ENCODE measurements around the gene HDAC4. TPM values are rescaled to one million over a fixed set of nuclear protein-coding genes. Genes with fewer than 3 reads are reported as not detected.

HDAC4 gene
- total RNA-seq, 4 donors from 2014 or later = 68.0 to 123 (median 86.5) TPM

DNA sequence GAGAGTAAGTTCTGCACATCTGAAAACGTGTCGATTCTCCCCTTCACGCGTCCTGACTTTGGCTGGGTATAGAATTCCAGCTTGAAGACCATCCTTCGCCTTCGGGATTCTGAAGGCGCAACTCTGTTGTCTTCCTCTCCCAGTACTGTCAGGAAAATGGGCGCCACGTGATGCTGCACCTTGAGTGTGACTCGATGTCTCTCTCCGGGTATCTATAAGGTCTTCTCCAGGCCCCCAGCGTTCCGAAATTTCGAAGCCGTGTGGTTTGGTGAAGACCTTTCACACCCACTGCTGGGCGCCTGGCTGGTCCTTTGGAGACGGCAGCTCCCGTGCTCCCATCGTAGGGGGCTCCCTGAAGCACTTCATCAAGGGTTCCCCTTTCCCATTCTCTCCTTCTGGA is 203.7 kb downstream of the HDAC4 start:
- H3K9me3 ChIP-seq = no peaks in the 10 kb centered on the region

DNA sequence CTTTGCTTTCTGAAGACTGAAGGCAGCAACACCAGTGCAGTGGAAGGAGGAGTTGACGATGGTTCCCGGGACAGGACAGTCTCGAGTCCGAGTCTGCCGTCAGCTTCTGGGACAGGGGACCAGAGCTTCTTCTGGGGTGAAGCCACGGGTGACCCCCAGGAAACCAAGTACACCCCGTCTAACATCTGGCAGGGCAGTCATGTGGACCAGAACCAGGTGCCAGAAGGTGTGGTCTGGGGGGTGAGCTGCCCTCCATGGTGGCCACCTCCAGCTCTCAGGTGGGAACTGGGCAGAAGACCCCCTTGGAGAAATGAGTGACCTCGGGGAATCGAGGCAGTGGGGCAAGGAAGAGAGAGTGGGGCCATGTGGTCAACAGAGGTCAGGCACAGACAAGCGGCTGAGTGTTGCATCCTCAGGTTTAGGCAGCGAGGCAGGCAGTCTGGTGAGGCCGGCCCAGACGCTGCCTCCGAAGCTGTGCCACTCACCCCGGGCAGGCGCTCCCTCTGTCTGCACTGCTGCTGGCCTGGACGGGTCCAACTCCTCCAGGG is 204.3 kb downstream of the HDAC4 start:
- no peaks in the 10 kb centered on the region for H3K9me3 ChIP-seq
- H3K36me3 ChIP-seq = peaks cover 0 to 5% (median 0%) of the 10 kb centered on the region in 3 donors
- WGBS, 2 donors = 75 to 87% methylated on average over 14 to 17 of the region's 17 CpGs
- DNase-seq (ENCODE audit: low spot score in 2 of 2) = no peak
- H3K4me1 ChIP-seq = peaks cover 0 to 72% (median 28%) of the 10 kb centered on the region in 4 donors
- no peak overlapping the region for H3K4me3 ChIP-seq
- H3K27ac ChIP-seq = peak overlapping the region; percentile 51 to 94 (median 66)
- H3K27me3 ChIP-seq = no peaks in the 10 kb centered on the region
- TF ChIP-seq, protein P1, sequence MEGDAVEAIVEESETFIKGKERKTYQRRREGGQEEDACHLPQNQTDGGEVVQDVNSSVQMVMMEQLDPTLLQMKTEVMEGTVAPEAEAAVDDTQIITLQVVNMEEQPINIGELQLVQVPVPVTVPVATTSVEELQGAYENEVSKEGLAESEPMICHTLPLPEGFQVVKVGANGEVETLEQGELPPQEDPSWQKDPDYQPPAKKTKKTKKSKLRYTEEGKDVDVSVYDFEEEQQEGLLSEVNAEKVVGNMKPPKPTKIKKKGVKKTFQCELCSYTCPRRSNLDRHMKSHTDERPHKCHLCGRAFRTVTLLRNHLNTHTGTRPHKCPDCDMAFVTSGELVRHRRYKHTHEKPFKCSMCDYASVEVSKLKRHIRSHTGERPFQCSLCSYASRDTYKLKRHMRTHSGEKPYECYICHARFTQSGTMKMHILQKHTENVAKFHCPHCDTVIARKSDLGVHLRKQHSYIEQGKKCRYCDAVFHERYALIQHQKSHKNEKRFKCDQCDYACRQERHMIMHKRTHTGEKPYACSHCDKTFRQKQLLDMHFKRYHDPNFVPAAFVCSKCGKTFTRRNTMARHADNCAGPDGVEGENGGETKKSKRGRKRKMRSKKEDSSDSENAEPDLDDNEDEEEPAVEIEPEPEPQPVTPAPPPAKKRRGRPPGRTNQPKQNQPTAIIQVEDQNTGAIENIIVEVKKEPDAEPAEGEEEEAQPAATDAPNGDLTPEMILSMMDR (IDR thresholded peaks at IDR 0.05) = no peak
- TF ChIP-seq EP300 (IDR thresholded peaks at IDR 0.05) = no peak
- TF ChIP-seq POLR2A (IDR thresholded peaks at IDR 0.05) = no peak

More for the DNA sequence above, 203.7 kb downstream of the HDAC4 start:
- TF ChIP-seq, protein P1 (IDR thresholded peaks at IDR 0.05) = no peak
- TF ChIP-seq POLR2A (IDR thresholded peaks at IDR 0.05) (no peak), EP300 (IDR thresholded peaks at IDR 0.05) (no peak)
- 96% methylated on average over 19 of the region's 19 CpGs for WGBS, 2 donors
- Histone ChIP-seq H3K27me3 (no peaks in the 10 kb centered on the region), H3K36me3 (peaks cover 0 to 5% (median 0%) of the 10 kb centered on the region in 3 donors), H3K27ac (peak overlapping the region; percentile 51 to 94 (median 66)), H3K4me3 (no peak overlapping the region), H3K4me1 (peaks cover 0 to 78% (median 33%) of the 10 kb centered on the region in 4 donors)
- DNase-seq (ENCODE audit: low spot score in 2 of 2) = no peak

DNA sequence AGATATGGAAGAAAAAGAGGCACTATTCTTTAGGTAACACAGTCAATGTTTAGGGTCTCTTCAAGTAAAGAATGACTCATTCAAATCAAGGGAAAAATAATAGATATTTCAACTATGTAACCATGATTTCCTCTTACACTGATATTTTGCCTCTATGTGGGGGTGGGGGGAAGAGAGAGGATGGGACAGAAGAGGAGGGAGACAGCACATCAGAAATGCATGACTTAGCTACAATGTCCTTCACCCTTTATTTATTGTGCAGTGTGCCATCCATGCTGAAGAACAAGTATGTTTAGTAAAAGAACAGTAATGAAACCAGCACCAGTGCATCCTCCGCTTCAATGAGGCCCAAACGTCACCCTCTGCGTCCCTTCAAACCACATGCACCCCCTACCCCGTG is 204.8 kb downstream of the HDAC4 start:
- no peak overlapping the region for H3K4me3 ChIP-seq
- peak overlapping the region; percentile 51 to 94 (median 66) for H3K27ac ChIP-seq
- H3K9me3 ChIP-seq = no peaks in the 10 kb centered on the region
- TF ChIP-seq POLR2A (IDR thresholded peaks at IDR 0.05) = no peak
- TF ChIP-seq, protein P1 (IDR thresholded peaks at IDR 0.05) = no peak
- no peak for TF ChIP-seq EP300 (IDR thresholded peaks at IDR 0.05)
- H3K36me3 ChIP-seq = peaks cover 0 to 5% (median 0%) of the 10 kb centered on the region in 3 donors
- peaks cover 0 to 66% (median 26%) of the 10 kb centered on the region in 4 donors for H3K4me1 ChIP-seq
- WGBS, 2 donors = 58 to 63% methylated on average over 4 of the region's 4 CpGs
- no peaks in the 10 kb centered on the region for H3K27me3 ChIP-seq
- no peak for DNase-seq (ENCODE audit: low spot score in 2 of 2)

GRCh38 chr2:239195318-239195871 is 205.4 kb downstream of the HDAC4 start:
- H3K9me3 ChIP-seq = no peaks in the 10 kb centered on the region
- H3K36me3 ChIP-seq = peaks cover 0 to 7% (median 0%) of the 10 kb centered on the region in 3 donors
- TF ChIP-seq EP300 (IDR thresholded peaks at IDR 0.05) = peak; percentile 89 to 90
- TF ChIP-seq, protein P1 (IDR thresholded peaks at IDR 0.05) = no peak
- peak in 1 of 2 donors; percentile 8 for TF ChIP-seq POLR2A (IDR thresholded peaks at IDR 0.05)
- 41 to 48% methylated on average over 15 of the region's 15 CpGs for WGBS, 2 donors
- H3K4me1 ChIP-seq = peaks cover 0 to 60% (median 26%) of the 10 kb centered on the region in 4 donors
- peak overlapping the region in 1 of 4 donors; percentile 11 for H3K4me3 ChIP-seq
- DNase-seq (ENCODE audit: low spot score in 2 of 2) = no peak
- peak overlapping the region; percentile 51 to 94 (median 66) for H3K27ac ChIP-seq
- no peaks in the 10 kb centered on the region for H3K27me3 ChIP-seq

- TF ChIP-seq EP300 (IDR thresholded peaks at IDR 0.05) (no peak), POLR2A (IDR thresholded peaks at IDR 0.05) (no peak)
- TF ChIP-seq, protein P1 (IDR thresholded peaks at IDR 0.05) = no peak
- DNase-seq (ENCODE audit: low spot score in 2 of 2) = no peak
- H3K4me1 ChIP-seq = peaks cover 0 to 55% (median 26%) of the 10 kb centered on the region in 4 donors
- WGBS, 2 donors = 43 to 64% methylated on average over 18 to 23 of the region's 23 CpGs
- H3K27ac ChIP-seq = peak overlapping the region; percentile 51 to 94 (median 66)
- H3K36me3 ChIP-seq = peaks cover 0 to 13% (median 0%) of the 10 kb centered on the region in 3 donors
- H3K27me3 ChIP-seq = no peaks in the 10 kb centered on the region
- peak overlapping the region in 1 of 4 donors; percentile 11 for H3K4me3 ChIP-seq
- no peaks in the 10 kb centered on the region for H3K9me3 ChIP-seq
Measured at GRCh38 chr2:239194731-239195317, 206.0 kb downstream of the HDAC4 start.

Measured in tibial nerve (tissue), 4 donors.